ENCODE results near the gene VRK2.
"Not testable (repeated sequence)": the region's sequence is repeated elsewhere in the genome, so short reads cannot be mapped to it uniquely, and the experiment has no call there.

Gene VRK2

DNA sequence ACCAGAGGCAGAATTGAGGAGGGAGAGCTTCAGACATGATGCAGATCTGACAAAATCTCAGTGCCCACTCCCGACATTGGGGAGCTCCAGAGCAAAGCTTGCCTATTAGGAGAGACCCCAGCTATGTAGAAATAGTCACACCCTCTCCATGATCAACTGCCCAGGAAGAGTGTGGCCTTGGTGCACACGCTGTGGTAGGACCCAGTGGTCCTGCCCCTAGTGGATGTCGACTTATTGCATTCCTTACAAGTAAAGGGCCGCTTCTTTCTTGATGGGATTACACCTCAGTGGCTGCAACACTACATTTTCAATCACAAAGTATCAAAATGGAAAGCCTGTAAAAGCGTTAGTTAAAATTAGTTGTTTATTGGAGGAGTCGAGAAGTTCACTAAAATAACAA is 64.2 kb downstream of the VRK2 start:
- Histone ChIP-seq H4K20me1 (ENCODE audit: insufficient read depth, low read length) (no peaks in the 10 kb centered on the region), H3K36me3 (ENCODE audit: insufficient read depth, low read length) (no peaks in the 10 kb centered on the region), H3K9me2 (ENCODE audit: low read depth, low read length) (no peaks in the 10 kb centered on the region), H3K79me2 (ENCODE audit: insufficient read depth, low read length) (no peaks in the 10 kb centered on the region), H3F3A (ENCODE audit: insufficient read depth, low read length) (no peaks in the 10 kb centered on the region), H3K9me3 (ENCODE audit: low read length) (no peaks in the 10 kb centered on the region), H2AFZ (ENCODE audit: low read length) (no peak overlapping the region), H3K4me1 (ENCODE audit: insufficient read depth, low read length, severe bottlenecking) (no peaks in the 10 kb centered on the region), H3K4me3 (ENCODE audit: low read depth, low read length, poor library complexity, severe bottlenecking) (no peak overlapping the region), H3K27ac (ENCODE audit: low read depth, low read length, poor library complexity, severe bottlenecking) (no peak overlapping the region), H3K27me3 (ENCODE audit: insufficient read depth, low read length) (no peaks in the 10 kb centered on the region), H3K9ac (ENCODE audit: low read length) (no peak overlapping the region), H3K4me2 (ENCODE audit: low read length) (no peak overlapping the region)
- TF ChIP-seq EZH2 (IDR thresholded peaks at IDR 0.05; ENCODE audit: borderline replicate concordance, low read length) (no peak), CTCF (IDR thresholded peaks at IDR 0.05; ENCODE audit: low read length) (peak; percentile 20; the same call in 1 of the 2 replicates)

GRCh38 chr2:58113563-58113962 is 67.0 kb downstream of the VRK2 start:
- H3K4me3 ChIP-seq (ENCODE audit: low read depth, low read length, poor library complexity, severe bottlenecking); H3K79me2 ChIP-seq (ENCODE audit: insufficient read depth, low read length); H4K20me1 ChIP-seq (ENCODE audit: insufficient read depth, low read length); H3K27me3 ChIP-seq (ENCODE audit: insufficient read depth, low read length); H3K9ac ChIP-seq (ENCODE audit: low read length); H3K9me2 ChIP-seq (ENCODE audit: low read depth, low read length); H3K9me3 ChIP-seq (ENCODE audit: low read length); H3K4me2 ChIP-seq (ENCODE audit: low read length); H3K27ac ChIP-seq (ENCODE audit: low read depth, low read length, poor library complexity, severe bottlenecking); H2AFZ ChIP-seq (ENCODE audit: low read length); H3K4me1 ChIP-seq (ENCODE audit: insufficient read depth, low read length, severe bottlenecking); H3F3A ChIP-seq (ENCODE audit: insufficient read depth, low read length); H3K36me3 ChIP-seq (ENCODE audit: insufficient read depth, low read length): not testable (repeated sequence)

GRCh38 chr2:58120626-58121229 is 74.1 kb downstream of the VRK2 start:
- H2AFZ ChIP-seq (ENCODE audit: low read length): no peak overlapping the region
- no peaks in the 10 kb centered on the region for H3K79me2 ChIP-seq (ENCODE audit: insufficient read depth, low read length)
- H3K9me2 ChIP-seq (ENCODE audit: low read depth, low read length): no peaks in the 10 kb centered on the region
- H3K9me3 ChIP-seq (ENCODE audit: low read length): no peaks in the 10 kb centered on the region
- no peak overlapping the region for H3K9ac ChIP-seq (ENCODE audit: low read length)
- TF ChIP-seq EZH2 (IDR thresholded peaks at IDR 0.05; ENCODE audit: borderline replicate concordance, low read length) (no peak), CTCF (IDR thresholded peaks at IDR 0.05; ENCODE audit: low read length) (no peak)
- H3K36me3 ChIP-seq (ENCODE audit: insufficient read depth, low read length): peaks cover 21% of the 10 kb centered on the region
- H3F3A ChIP-seq (ENCODE audit: insufficient read depth, low read length): no peaks in the 10 kb centered on the region
- H3K27ac ChIP-seq (ENCODE audit: low read depth, low read length, poor library complexity, severe bottlenecking): no peak overlapping the region
- no peaks in the 10 kb centered on the region for H4K20me1 ChIP-seq (ENCODE audit: insufficient read depth, low read length)
- no peaks in the 10 kb centered on the region for H3K27me3 ChIP-seq (ENCODE audit: insufficient read depth, low read length)
- no peaks in the 10 kb centered on the region for H3K4me1 ChIP-seq (ENCODE audit: insufficient read depth, low read length, severe bottlenecking)
- no peak overlapping the region for H3K4me2 ChIP-seq (ENCODE audit: low read length)
- no peak overlapping the region for H3K4me3 ChIP-seq (ENCODE audit: low read depth, low read length, poor library complexity, severe bottlenecking)

GRCh38 chr2:58122040-58122439 is 75.4 kb downstream of the VRK2 start:
- H3F3A ChIP-seq (ENCODE audit: insufficient read depth, low read length): no peaks in the 10 kb centered on the region
- no peaks in the 10 kb centered on the region for H3K9me3 ChIP-seq (ENCODE audit: low read length)
- no peaks in the 10 kb centered on the region for H3K4me1 ChIP-seq (ENCODE audit: insufficient read depth, low read length, severe bottlenecking)
- peaks cover 21% of the 10 kb centered on the region for H3K36me3 ChIP-seq (ENCODE audit: insufficient read depth, low read length)
- TF ChIP-seq EZH2 (IDR thresholded peaks at IDR 0.05; ENCODE audit: borderline replicate concordance, low read length) (no peak), CTCF (IDR thresholded peaks at IDR 0.05; ENCODE audit: low read length) (no peak)
- H3K79me2 ChIP-seq (ENCODE audit: insufficient read depth, low read length): no peaks in the 10 kb centered on the region
- H2AFZ ChIP-seq (ENCODE audit: low read length): no peak overlapping the region
- H3K4me3 ChIP-seq (ENCODE audit: low read depth, low read length, poor library complexity, severe bottlenecking): no peak overlapping the region
- no peaks in the 10 kb centered on the region for H3K27me3 ChIP-seq (ENCODE audit: insufficient read depth, low read length)
- H3K9ac ChIP-seq (ENCODE audit: low read length): no peak overlapping the region
- no peak overlapping the region for H3K27ac ChIP-seq (ENCODE audit: low read depth, low read length, poor library complexity, severe bottlenecking)
- H3K4me2 ChIP-seq (ENCODE audit: low read length): no peak overlapping the region
- H4K20me1 ChIP-seq (ENCODE audit: insufficient read depth, low read length): no peaks in the 10 kb centered on the region
- H3K9me2 ChIP-seq (ENCODE audit: low read depth, low read length): no peaks in the 10 kb centered on the region

All from OCI-LY1 (cell line).